Thoracic aorta (tissue), 2 donors: ENCODE results near the gene FAM83B. TPM values are rescaled to one million over a fixed set of nuclear protein-coding genes. Genes with fewer than 3 reads are reported as not detected.

ENCODE experiments used
- ATAC-seq: fragments of 150-250 bp; one replicate; pipeline ENCODE4 v1.8.0; 2017; ENCODE audit warnings: low read depth; ENCODE audit not compliant: insufficient number of reproducible peaks, low FRiP score
- DNase-seq: peaks from one replicate; pipeline ENCODE4 v3.0.0-alpha.2; 2020; ENCODE audit warnings: low spot score
- H3K27ac ChIP-seq, 2 donors: fragments of 200-600 bp; sonication (generic); 1 replicate in 1 of 2; 2 replicates in 1 of 2; pipeline ENCODE4 v1.5.1; 2016; ENCODE audit warnings: mild to moderate bottlenecking in 2 of 2, moderate library complexity in 2 of 2
- H3K27me3 ChIP-seq: fragments of 200-600 bp; sonication (generic); replicated peaks from 2 replicates; pipeline ENCODE4 v1.6.0; 2016; ENCODE audit warnings: mild to moderate bottlenecking; ENCODE audit not compliant: insufficient read depth
- H3K36me3 ChIP-seq: fragments of 200-600 bp; sonication (generic); one replicate; pipeline ENCODE4 v1.5.1; 2016
- H3K4me1 ChIP-seq, 2 donors: fragments of 200-600 bp; sonication (generic); 1 replicate in 1 of 2; 2 replicates in 1 of 2; pipeline versions ENCODE4 v1.5.1 to v1.6.0; 2016; ENCODE audit warnings: low read depth in 2 of 2, mild to moderate bottlenecking in 1 of 2; ENCODE audit not compliant: control insufficient read depth in 1 of 2
- H3K4me3 ChIP-seq: fragments of 200-600 bp; sonication (generic); 2 replicates; pipeline ENCODE4 v1.5.1; 2016; ENCODE audit warnings: mild to moderate bottlenecking
- H3K9me3 ChIP-seq: fragments of 200-600 bp; sonication (generic); 2 replicates; pipeline ENCODE4 v1.5.1; 2016
- total RNA-seq, 2 donors: library from RNA; depleted of rRNA; stranded (reverse); fragments of >200 nt; gene quantifications; one replicate each; pipeline versions ENCODE4 v1.1.0 to v1.2.3, GENCODE V29; 2016
- TF ChIP-seq, protein P1 (sequence below): fragments of 200-600 bp; sonication (generic); IDR thresholded peaks from one replicate; pipeline ENCODE4 v1.5.1; 2019; ENCODE audit warnings: antibody characterized with exemption

Gene FAM83B
- total RNA-seq, 2 donors from 2014 or later, result not detected

DNA sequence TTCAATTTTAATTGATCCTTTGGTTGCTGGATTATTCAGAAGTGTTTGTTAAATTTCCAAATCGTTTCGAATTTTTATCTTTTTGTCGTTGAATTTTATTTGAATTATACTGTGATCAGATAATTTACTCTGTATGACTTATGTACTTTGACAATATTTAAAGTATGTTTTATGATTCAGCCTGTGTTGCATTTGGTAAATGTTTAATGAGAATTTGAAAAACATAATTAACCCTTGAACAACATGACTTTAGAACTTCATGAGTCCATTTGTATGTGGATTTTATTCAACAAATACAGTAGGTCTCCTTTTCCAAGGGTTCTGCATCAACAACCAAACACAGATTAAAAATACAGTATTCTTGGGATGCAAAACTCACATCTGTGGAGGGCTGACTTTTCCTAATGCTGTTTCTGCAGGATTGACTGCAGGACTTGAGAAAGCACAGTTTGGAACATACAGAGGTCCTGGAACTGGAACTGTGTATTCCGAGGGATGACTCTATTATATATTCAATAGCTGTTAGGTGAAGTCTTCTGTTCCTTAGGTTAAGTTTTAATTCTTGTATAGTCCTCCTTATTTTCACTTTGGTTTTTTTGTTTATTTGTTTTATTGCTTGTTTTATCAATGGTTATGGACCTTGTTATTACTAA lies 40.5 kb downstream of the FAM83B start:
- no peak overlapping the region for H3K27ac ChIP-seq
- DNase-seq (no peak), ATAC-seq (no peak)
- no peaks in the 10 kb centered on the region for H3K4me1 ChIP-seq
- no peaks in the 10 kb centered on the region for H3K27me3 ChIP-seq
- no peaks in the 10 kb centered on the region for H3K9me3 ChIP-seq
- no peak overlapping the region for H3K4me3 ChIP-seq
- no peaks in the 10 kb centered on the region for H3K36me3 ChIP-seq
- TF ChIP-seq, protein P1, sequence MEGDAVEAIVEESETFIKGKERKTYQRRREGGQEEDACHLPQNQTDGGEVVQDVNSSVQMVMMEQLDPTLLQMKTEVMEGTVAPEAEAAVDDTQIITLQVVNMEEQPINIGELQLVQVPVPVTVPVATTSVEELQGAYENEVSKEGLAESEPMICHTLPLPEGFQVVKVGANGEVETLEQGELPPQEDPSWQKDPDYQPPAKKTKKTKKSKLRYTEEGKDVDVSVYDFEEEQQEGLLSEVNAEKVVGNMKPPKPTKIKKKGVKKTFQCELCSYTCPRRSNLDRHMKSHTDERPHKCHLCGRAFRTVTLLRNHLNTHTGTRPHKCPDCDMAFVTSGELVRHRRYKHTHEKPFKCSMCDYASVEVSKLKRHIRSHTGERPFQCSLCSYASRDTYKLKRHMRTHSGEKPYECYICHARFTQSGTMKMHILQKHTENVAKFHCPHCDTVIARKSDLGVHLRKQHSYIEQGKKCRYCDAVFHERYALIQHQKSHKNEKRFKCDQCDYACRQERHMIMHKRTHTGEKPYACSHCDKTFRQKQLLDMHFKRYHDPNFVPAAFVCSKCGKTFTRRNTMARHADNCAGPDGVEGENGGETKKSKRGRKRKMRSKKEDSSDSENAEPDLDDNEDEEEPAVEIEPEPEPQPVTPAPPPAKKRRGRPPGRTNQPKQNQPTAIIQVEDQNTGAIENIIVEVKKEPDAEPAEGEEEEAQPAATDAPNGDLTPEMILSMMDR, result no peak

DNA sequence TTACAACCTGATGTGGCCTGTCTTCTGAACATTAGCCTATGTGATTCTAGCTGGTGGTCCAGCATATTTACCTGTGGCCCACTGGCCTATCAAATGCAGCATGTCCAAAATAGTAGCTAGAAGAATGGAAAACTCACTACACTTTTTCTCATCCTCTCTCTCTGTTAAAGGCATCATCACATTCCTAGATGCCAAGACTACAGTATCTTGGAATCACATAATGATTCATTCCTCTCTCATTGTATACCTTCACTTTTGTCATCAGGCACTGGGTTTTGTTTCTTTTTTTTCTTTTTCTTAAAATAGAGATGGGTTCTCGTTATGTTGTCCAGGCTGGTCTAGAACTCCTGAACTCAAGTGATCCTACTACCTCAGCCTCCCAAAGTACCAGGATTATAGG lies 45.0 kb downstream of the FAM83B start:
- no peak overlapping the region for H3K27ac ChIP-seq
- H3K36me3 ChIP-seq, result no peaks in the 10 kb centered on the region
- DNase-seq (no peak), ATAC-seq (no peak)
- TF ChIP-seq, protein P1, result no peak
- H3K4me3 ChIP-seq, result no peak overlapping the region
- no peaks in the 10 kb centered on the region for H3K4me1 ChIP-seq
- no peaks in the 10 kb centered on the region for H3K27me3 ChIP-seq
- no peaks in the 10 kb centered on the region for H3K9me3 ChIP-seq

DNA sequence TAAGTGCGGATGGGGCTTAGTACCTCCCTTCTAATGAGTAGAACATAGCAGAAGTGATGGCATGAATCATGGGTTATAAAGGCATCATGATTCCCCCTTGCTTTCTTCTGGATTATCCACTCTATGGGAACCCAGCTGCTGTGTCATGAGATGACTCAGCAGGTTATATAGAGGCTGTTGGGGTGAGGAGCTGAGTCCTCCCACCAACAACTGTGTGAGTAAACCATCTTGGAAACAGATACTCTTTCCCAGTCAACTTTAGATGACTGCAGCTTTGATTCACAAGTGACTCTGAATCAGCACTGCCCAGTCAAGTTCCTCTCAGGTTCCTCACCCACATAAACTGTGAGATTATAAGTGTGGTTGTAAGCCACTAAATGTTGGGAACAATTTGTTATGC lies 46.3 kb downstream of the FAM83B start:
- Histone ChIP-seq H3K4me1 (no peaks in the 10 kb centered on the region), H3K36me3 (no peaks in the 10 kb centered on the region), H3K9me3 (no peaks in the 10 kb centered on the region), H3K4me3 (no peak overlapping the region), H3K27me3 (no peaks in the 10 kb centered on the region), H3K27ac (no peak overlapping the region)
- no peak for DNase-seq
- TF ChIP-seq, protein P1, result no peak
- no peak for ATAC-seq

DNA sequence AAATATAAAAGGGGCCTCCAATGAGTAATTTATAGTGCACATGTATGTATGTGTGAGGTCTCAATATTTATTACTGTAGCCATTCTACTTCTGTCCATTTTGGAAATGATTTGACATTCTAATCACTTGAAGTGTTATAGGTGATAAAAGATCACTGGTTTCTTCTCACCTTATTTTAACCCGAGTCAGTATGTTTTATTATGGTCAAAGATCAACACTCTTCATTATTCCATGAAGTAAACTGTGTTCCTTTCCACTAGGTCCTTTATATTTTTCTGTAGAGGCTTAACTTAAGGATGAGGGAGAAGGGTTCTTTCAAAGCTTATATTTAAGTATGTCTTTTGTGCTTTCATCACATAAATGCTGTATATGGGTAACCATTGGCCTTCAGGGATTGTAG lies 47.2 kb downstream of the FAM83B start:
- no peak for ATAC-seq
- TF ChIP-seq, protein P1, result no peak
- Histone ChIP-seq H3K27ac (no peak overlapping the region), H3K27me3 (no peaks in the 10 kb centered on the region), H3K4me1 (no peaks in the 10 kb centered on the region), H3K4me3 (no peak overlapping the region), H3K36me3 (no peaks in the 10 kb centered on the region), H3K9me3 (no peaks in the 10 kb centered on the region)
- no peak for DNase-seq

DNA sequence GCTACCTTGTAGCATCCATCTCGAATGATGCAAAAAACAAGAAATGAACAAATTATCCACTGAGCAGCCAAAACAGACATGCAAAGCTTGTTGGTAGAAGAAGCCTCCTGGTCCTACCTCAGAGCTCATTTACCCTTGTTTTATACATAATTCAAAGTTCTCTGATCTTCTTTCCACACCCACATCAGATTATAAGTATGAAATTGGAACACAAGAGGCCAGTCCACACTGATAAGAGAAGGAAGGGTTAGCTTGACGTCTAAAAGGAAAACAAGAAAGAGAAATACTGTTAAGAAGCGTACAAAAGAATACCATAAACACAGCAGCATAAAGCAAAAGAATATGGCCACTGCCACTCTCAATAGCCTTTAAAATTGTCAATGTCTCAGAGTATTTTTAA lies 49.7 kb downstream of the FAM83B start:
- TF ChIP-seq, protein P1, result no peak
- no peak for ATAC-seq
- no peaks in the 10 kb centered on the region for H3K9me3 ChIP-seq
- H3K4me3 ChIP-seq, result no peak overlapping the region
- H3K4me1 ChIP-seq, result no peaks in the 10 kb centered on the region
- no peaks in the 10 kb centered on the region for H3K27me3 ChIP-seq
- no peak for DNase-seq
- no peak overlapping the region for H3K27ac ChIP-seq
- no peaks in the 10 kb centered on the region for H3K36me3 ChIP-seq
